Neural cell (in vitro differentiated cells): ENCODE data around the gene EHBP1.

ENCODE experiments used
- EP300 ChIP-seq: fragments of 450-650 bp; conservative IDR thresholded peaks from 2 replicates; pipeline ENCODE4 v1.6.1; 2014; ENCODE audit warnings: antibody characterized with exemption, mild to moderate bottlenecking, moderate library complexity; ENCODE audit not compliant: poor library complexity, severe bottlenecking
- EZH2 ChIP-seq: fragments of 200-600, 300-800 bp; shearing (Covaris generic), sonication (generic); IDR thresholded peaks from 2 replicates; pipeline ENCODE4 v1.6.1; 2014; ENCODE audit warnings: antibody characterized with exemption, low read length, borderline replicate concordance, mild to moderate bottlenecking; ENCODE audit not compliant: insufficient read depth, poor library complexity, severe bottlenecking
- MXI1 ChIP-seq: fragments of 450-650 bp; conservative IDR thresholded peaks from 2 replicates; pipeline ENCODE4 v1.6.1; 2014; ENCODE audit warnings: antibody characterized with exemption, mild to moderate bottlenecking; ENCODE audit not compliant: poor library complexity, severe bottlenecking
- POLR2AphosphoS5 ChIP-seq: IDR thresholded peaks from 2 replicates; pipeline ENCODE4 v1.6.1; 2012
- RAD21 ChIP-seq: fragments of 450-650 bp; conservative IDR thresholded peaks from 2 replicates; pipeline ENCODE4 v1.6.1; 2014; ENCODE audit warnings: antibody characterized with exemption, mild to moderate bottlenecking, moderate library complexity
- TAF1 ChIP-seq: IDR thresholded peaks from 2 replicates; pipeline ENCODE4 v1.6.1; 2012; ENCODE audit warnings: low read depth
- TF ChIP-seq, protein P1 (sequence below): fragments of 450-650 bp; IDR thresholded peaks from 2 replicates; pipeline ENCODE4 v1.5.1; 2014; ENCODE audit warnings: antibody characterized with exemption, mild to moderate bottlenecking, moderate library complexity; ENCODE audit not compliant: poor library complexity, severe bottlenecking
- TF ChIP-seq, protein P2 (sequence below): IDR thresholded peaks from 2 replicates; pipeline ENCODE4 v1.6.1; 2012; ENCODE audit warnings: borderline replicate concordance

DNA sequence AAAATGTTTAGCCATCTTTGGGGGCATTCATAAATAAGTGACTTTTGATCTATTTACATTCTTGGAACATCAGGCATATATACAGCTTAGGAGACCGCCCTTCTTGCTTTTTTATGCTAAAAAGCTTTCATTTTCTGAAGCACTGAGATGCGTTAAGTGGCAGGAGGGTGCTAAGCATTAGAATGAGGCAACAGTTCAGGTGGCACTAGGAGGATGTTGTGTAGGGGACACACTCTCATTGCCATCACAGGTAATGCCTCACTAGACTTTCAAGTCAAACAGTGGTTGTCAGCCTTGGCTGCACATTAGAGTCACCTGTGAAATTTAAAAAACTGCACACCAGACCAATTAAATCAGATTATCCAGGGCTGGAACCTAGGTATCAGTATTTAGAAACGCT is 39.1 kb downstream of the EHBP1 start:
- TF ChIP-seq, protein P1, sequence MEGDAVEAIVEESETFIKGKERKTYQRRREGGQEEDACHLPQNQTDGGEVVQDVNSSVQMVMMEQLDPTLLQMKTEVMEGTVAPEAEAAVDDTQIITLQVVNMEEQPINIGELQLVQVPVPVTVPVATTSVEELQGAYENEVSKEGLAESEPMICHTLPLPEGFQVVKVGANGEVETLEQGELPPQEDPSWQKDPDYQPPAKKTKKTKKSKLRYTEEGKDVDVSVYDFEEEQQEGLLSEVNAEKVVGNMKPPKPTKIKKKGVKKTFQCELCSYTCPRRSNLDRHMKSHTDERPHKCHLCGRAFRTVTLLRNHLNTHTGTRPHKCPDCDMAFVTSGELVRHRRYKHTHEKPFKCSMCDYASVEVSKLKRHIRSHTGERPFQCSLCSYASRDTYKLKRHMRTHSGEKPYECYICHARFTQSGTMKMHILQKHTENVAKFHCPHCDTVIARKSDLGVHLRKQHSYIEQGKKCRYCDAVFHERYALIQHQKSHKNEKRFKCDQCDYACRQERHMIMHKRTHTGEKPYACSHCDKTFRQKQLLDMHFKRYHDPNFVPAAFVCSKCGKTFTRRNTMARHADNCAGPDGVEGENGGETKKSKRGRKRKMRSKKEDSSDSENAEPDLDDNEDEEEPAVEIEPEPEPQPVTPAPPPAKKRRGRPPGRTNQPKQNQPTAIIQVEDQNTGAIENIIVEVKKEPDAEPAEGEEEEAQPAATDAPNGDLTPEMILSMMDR, result no peak
- TF ChIP-seq MXI1 (no peak), RAD21 (no peak), EP300 (no peak), EZH2 (no peak), POLR2AphosphoS5 (no peak), TAF1 (no peak)
- TF ChIP-seq, protein P2, sequence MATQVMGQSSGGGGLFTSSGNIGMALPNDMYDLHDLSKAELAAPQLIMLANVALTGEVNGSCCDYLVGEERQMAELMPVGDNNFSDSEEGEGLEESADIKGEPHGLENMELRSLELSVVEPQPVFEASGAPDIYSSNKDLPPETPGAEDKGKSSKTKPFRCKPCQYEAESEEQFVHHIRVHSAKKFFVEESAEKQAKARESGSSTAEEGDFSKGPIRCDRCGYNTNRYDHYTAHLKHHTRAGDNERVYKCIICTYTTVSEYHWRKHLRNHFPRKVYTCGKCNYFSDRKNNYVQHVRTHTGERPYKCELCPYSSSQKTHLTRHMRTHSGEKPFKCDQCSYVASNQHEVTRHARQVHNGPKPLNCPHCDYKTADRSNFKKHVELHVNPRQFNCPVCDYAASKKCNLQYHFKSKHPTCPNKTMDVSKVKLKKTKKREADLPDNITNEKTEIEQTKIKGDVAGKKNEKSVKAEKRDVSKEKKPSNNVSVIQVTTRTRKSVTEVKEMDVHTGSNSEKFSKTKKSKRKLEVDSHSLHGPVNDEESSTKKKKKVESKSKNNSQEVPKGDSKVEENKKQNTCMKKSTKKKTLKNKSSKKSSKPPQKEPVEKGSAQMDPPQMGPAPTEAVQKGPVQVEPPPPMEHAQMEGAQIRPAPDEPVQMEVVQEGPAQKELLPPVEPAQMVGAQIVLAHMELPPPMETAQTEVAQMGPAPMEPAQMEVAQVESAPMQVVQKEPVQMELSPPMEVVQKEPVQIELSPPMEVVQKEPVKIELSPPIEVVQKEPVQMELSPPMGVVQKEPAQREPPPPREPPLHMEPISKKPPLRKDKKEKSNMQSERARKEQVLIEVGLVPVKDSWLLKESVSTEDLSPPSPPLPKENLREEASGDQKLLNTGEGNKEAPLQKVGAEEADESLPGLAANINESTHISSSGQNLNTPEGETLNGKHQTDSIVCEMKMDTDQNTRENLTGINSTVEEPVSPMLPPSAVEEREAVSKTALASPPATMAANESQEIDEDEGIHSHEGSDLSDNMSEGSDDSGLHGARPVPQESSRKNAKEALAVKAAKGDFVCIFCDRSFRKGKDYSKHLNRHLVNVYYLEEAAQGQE, result no peak
